Activated effector memory CD4-positive, alpha-beta T cell treated with Interleukin-2 at 50 U/mL for 16 hours (primary cell): ENCODE measurements around the gene CEACAM1.
"Not testable (repeated sequence)": the region's sequence is repeated elsewhere in the genome, so short reads cannot be mapped to it uniquely, and the experiment has no call there.

Experiments used
- DNase-seq: peaks from one replicate; pipeline ENCODE4 v3.0.0-alpha.2; 2020

The CEACAM1 gene

GRCh38 chr19:42472402-42473147 lies 55.7 kb downstream of the CEACAM1 start:
- DNase-seq, result no peak

- DNase-seq, result no peak
Observed at GRCh38 chr19:42471554-42472249, 56.6 kb downstream of the CEACAM1 start.

- no peak for DNase-seq
Observed at GRCh38 chr19:42469311-42470235, 58.7 kb downstream of the CEACAM1 start.

DNA sequence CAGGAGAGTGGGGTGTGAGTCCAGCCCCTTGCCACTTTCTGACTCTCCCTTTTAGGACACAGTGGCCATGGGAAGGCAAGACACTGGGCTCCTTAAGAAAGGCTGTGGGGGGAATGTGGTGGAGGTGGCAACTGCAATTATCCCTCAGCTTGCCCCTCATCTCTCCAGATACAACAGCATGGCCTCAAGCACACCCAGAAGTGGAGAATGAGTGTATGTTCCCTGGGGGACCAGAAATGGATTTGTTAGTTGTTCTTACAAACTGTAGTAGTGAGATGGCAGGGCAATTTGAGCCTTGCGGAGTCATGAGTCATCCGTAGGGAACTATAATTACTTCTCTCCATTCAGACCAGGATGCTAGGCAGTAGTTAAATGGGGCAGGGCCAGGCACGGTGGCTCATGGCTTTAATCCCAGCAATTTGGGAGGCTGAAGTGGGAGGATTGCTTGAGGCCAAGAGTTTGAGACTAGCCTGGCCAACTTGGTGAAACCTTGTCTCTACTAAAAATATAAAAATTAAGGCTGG lies 59.9 kb downstream of the CEACAM1 start:
- DNase-seq, result no peak

- no peak for DNase-seq
Observed at GRCh38 chr19:42467183-42467760, 61.0 kb downstream of the CEACAM1 start.

GRCh38 chr19:42466521-42467182 lies 61.6 kb downstream of the CEACAM1 start:
- no peak for DNase-seq

DNA sequence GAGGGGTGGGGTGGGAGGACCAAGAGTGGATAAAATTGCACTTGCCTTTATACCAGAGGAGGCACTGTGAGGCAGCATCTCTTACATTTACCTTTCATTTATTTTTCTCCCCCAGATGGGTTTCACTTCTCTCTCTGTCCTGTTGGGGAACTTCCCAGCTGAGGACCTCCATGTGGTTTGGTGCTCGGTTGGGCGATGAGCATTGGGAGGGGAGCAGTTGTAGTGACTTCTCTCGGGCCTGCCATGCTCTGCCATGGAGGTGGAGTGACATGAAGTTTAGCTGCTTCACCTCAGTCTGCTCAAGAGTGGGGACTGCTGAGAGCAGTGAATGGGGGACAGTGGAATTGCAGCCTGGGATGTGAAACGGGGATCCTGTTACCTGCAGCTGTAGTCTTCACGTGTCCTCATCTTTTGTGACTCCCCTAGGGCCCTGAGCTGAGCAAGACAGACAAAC lies 62.4 kb downstream of the CEACAM1 start:
- DNase-seq, result no peak

DNA sequence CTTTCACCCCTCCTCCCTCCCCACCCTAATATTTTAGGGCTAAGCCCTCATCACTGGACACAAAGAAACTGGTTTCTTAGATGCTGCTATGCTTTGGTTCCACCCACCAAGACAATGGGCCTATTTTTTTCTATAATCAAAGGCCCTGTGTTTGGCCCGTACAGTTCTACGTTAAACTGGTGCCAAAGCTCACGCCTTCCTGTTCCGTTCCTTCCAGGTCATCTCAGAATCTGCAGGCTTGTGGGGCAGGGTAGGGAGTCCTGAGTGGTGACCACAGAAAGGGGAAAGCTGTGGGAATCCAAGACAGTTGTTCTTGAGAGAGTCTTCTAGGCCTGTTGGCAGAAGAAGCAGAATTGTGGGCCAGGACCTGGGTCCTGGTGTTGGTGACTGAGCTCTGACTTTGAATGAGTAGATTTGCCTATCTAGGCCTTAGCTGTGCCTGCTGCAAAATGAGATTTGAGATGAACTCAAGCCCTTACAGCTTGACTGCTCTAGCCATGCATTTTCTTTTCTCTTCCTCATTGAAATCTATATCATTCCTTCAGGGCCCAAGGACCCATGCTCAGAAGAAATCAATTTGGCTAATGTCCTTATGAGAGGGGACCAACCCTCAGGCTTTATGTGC lies 66.5 kb downstream of the CEACAM1 start:
- DNase-seq, result no peak

DNA sequence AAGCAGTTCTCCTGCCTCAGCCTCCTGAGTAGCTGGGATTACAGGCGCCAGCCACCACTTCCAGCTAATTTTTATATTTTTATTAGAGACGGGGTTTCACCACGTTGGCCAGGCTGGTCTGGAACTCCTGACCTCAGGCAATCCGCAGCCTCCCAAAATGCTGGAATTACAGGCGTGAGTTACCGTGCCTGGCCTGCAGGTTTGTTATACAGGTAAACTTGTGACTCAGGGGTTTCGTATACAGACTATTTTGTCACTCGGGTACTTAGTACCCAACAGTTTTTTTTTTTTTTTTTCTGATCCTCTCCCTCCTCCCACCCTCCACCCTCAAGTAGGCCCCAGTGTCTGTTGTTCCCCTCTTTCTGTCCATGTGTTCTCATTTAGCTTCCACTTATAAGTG lies 67.0 kb downstream of the CEACAM1 start:
- DNase-seq, result not testable (repeated sequence)

DNA sequence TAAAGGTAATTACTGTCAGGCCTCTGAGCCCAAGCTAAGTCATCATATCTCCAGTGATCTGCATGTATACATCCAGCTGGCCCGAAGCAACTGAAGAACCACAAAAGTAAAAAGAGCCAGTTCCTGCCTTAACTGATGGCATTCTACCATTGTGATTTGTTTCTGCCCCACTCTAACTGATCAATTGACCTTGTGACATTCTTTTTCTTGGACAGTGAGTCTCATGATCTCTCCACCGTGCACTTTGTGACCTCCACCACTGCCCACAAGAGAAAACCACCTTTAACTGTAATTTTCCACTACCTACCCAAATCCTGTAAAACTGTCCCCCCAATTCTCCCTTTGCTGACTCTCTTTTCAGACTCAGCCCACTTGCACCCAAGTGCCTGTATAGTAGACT lies 68.4 kb downstream of the CEACAM1 start:
- DNase-seq, result no peak
